Right forelimb (tissue), 1 donor: ENCODE data around the gene LAYN.

ENCODE experiments used
- DNase-seq: peaks from one replicate; pipeline ENCODE4 v3.0.0-alpha.2; 2018

LAYN gene

GRCh38 chr11:111540114-111540936 is at the start of gene LAYN:
Gene LAYN, plus strand, starts transcription at chr11:111540720. Its CDS starts 124 bp downstream, at chr11:111540844.
- DNase-seq, result peak; percentile 63

- DNase-seq, result no peak
Observed at GRCh38 chr11:111494040-111494439, 46.5 kb upstream of the LAYN start.

GRCh38 chr11:111499483-111499882 is 41.0 kb upstream of the LAYN start:
- DNase-seq, result no peak

- no peak for DNase-seq
Observed at GRCh38 chr11:111500481-111500880, 40.0 kb upstream of the LAYN start.

- no peak for DNase-seq
Observed at GRCh38 chr11:111502611-111503010, 37.9 kb upstream of the LAYN start.

GRCh38 chr11:111510311-111510710 is 30.2 kb upstream of the LAYN start:
- DNase-seq, result no peak

GRCh38 chr11:111512296-111513239 is 28.0 kb upstream of the LAYN start, which contains the start of gene BTG4:
Gene BTG4, minus strand, starts transcription at chr11:111512386. Its CDS starts 13,610 bp downstream, at chr11:111498776.
- peak; percentile 49 for DNase-seq

- DNase-seq, result no peak
Observed at GRCh38 chr11:111513240-111513605, 27.3 kb upstream of the LAYN start.

- peak; percentile 49 for DNase-seq
Observed at GRCh38 chr11:111514216-111515031, 26.1 kb upstream of the LAYN start, which contains the start of gene HOATZ. Gene HOATZ, plus strand, starts transcription at chr11:111514778. Its CDS starts 7 bp downstream, at chr11:111514785.

GRCh38 chr11:111515591-111515990 is 24.9 kb upstream of the LAYN start:
- no peak for DNase-seq

GRCh38 chr11:111518668-111519067 is 21.9 kb upstream of the LAYN start:
- DNase-seq, result no peak

GRCh38 chr11:111520560-111520959 is 20.0 kb upstream of the LAYN start:
- no peak for DNase-seq

GRCh38 chr11:111521135-111521534 is 19.4 kb upstream of the LAYN start:
- no peak for DNase-seq

- no peak for DNase-seq
Observed at GRCh38 chr11:111522426-111522825, 18.1 kb upstream of the LAYN start.

- DNase-seq, result no peak
Observed at GRCh38 chr11:111523343-111523742, 17.2 kb upstream of the LAYN start.

GRCh38 chr11:111524056-111524455 is 16.5 kb upstream of the LAYN start:
- DNase-seq, result no peak

- no peak for DNase-seq
Observed at GRCh38 chr11:111525456-111525855, 15.1 kb upstream of the LAYN start.

GRCh38 chr11:111526501-111526900 is 14.0 kb upstream of the LAYN start:
- DNase-seq, result no peak

GRCh38 chr11:111527279-111527678 is 13.2 kb upstream of the LAYN start:
- DNase-seq, result no peak

GRCh38 chr11:111528557-111528956 is 12.0 kb upstream of the LAYN start:
- DNase-seq, result no peak

- no peak for DNase-seq
Observed at GRCh38 chr11:111530091-111530490, 10.4 kb upstream of the LAYN start.

GRCh38 chr11:111531136-111531535 is 9.4 kb upstream of the LAYN start:
- no peak for DNase-seq
